ENCODE results near the gene CLSTN3. TPM values are rescaled to one million over a fixed set of nuclear protein-coding genes. Genes with fewer than 3 reads are reported as not detected.

CLSTN3 gene
- total and polyA plus RNA-seq, 2 experiments from 2014 or later: 14.0 to 35.5 TPM

- Histone ChIP-seq H3K4me1 (ENCODE audit: low read depth) (peaks cover 4% of the 10 kb centered on the region), H3K4me3 (no peak overlapping the region), H3K9me3 (ENCODE audit: low read depth) (no peaks in the 10 kb centered on the region), H3K27ac (no peak overlapping the region), H3K36me3 (no peaks in the 10 kb centered on the region), H3K27me3 (no peaks in the 10 kb centered on the region)
- no peak for TF ChIP-seq CTCF (IDR thresholded peaks at IDR 0.05; ENCODE audit: low read depth, low read length)
- peak in 1 of 2 donors; percentile 34 for DNase-seq (ENCODE audit: low read depth in 1 of 2, low spot score in 1 of 2)
Measured at GRCh38 chr12:7093892-7094291, 36.3 kb upstream of the CLSTN3 start.

GRCh38 chr12:7096006-7096932 lies 33.9 kb upstream of the CLSTN3 start:
- Histone ChIP-seq H3K9me3 (ENCODE audit: low read depth) (no peaks in the 10 kb centered on the region), H3K27ac (no peak overlapping the region), H3K27me3 (no peaks in the 10 kb centered on the region), H3K4me3 (no peak overlapping the region), H3K36me3 (no peaks in the 10 kb centered on the region), H3K4me1 (ENCODE audit: low read depth) (peaks cover 10% of the 10 kb centered on the region)
- no peak for TF ChIP-seq CTCF (IDR thresholded peaks at IDR 0.05; ENCODE audit: low read depth, low read length)
- DNase-seq (ENCODE audit: low read depth in 1 of 2, low spot score in 1 of 2): no peak

- peaks cover 16% of the 10 kb centered on the region for H3K4me1 ChIP-seq (ENCODE audit: low read depth)
- no peaks in the 10 kb centered on the region for H3K9me3 ChIP-seq (ENCODE audit: low read depth)
- no peak for TF ChIP-seq CTCF (IDR thresholded peaks at IDR 0.05; ENCODE audit: low read depth, low read length)
- no peaks in the 10 kb centered on the region for H3K36me3 ChIP-seq
- H3K27me3 ChIP-seq: no peaks in the 10 kb centered on the region
- H3K27ac ChIP-seq: no peak overlapping the region
- H3K4me3 ChIP-seq: no peak overlapping the region
- no peak for DNase-seq (ENCODE audit: low read depth in 1 of 2, low spot score in 1 of 2)
Measured at GRCh38 chr12:7096979-7097378, 33.2 kb upstream of the CLSTN3 start.

GRCh38 chr12:7099290-7099996 lies 30.7 kb upstream of the CLSTN3 start:
- Histone ChIP-seq H3K27ac (no peak overlapping the region), H3K4me1 (ENCODE audit: low read depth) (peaks cover 12% of the 10 kb centered on the region), H3K4me3 (no peak overlapping the region), H3K9me3 (ENCODE audit: low read depth) (no peaks in the 10 kb centered on the region), H3K27me3 (no peaks in the 10 kb centered on the region), H3K36me3 (no peaks in the 10 kb centered on the region)
- no peak for DNase-seq (ENCODE audit: low read depth in 1 of 2, low spot score in 1 of 2)
- TF ChIP-seq CTCF (IDR thresholded peaks at IDR 0.05; ENCODE audit: low read depth, low read length): no peak

GRCh38 chr12:7100239-7100638 lies 29.9 kb upstream of the CLSTN3 start:
- no peak for DNase-seq (ENCODE audit: low read depth in 1 of 2, low spot score in 1 of 2)
- no peak overlapping the region for H3K4me3 ChIP-seq
- no peak for TF ChIP-seq CTCF (IDR thresholded peaks at IDR 0.05; ENCODE audit: low read depth, low read length)
- no peaks in the 10 kb centered on the region for H3K9me3 ChIP-seq (ENCODE audit: low read depth)
- H3K27me3 ChIP-seq: no peaks in the 10 kb centered on the region
- H3K27ac ChIP-seq: no peak overlapping the region
- no peaks in the 10 kb centered on the region for H3K36me3 ChIP-seq
- H3K4me1 ChIP-seq (ENCODE audit: low read depth): peaks cover 12% of the 10 kb centered on the region
